IPS DF 19.7 (cell line): ENCODE measurements around the gene RASSF4.

ENCODE experiments used
- DNase-seq: peaks from one replicate; pipeline ENCODE4 v3.0.0-alpha.2; 2013; ENCODE audit warnings: low read depth, low spot score

The RASSF4 gene

GRCh38 chr10:44988957-44989585 is 29.5 kb downstream of the RASSF4 start:
- DNase-seq: no peak

DNA sequence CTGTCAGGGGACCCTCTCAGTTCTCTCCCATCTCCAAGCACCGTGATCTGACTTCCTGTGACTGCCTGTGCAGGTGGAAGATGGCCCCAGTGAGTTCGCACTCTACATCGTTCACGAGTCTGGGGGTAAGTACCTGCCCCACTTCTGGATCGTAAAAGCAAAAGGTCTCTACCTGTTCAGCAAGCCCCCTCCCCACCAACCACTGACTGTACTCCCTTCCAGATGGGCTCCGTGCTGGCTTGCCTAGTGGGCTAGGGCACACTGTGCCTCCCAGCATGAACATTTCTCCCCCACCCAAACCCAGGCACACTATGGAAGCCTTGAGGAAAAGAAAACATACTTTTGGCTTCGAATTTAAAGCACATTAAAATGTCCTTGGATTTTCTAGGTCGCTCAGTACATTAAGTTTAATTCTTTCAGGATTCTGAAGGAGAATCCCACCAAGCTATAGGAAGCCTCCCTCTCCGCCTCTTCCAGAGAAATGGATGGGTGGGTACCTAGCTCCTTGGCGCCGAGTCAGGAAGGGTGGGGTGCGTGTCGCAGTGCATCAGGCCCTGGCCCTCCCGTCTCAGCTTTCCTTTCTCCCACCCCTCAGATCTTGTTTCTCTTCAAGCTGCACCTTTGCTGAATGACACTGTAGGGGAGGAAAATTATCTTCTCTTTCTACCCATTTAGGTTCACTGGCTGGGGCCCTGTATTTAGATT is 30.1 kb downstream of the RASSF4 start:
- no peak for DNase-seq

GRCh38 chr10:44990302-44990655 is 30.7 kb downstream of the RASSF4 start:
- no peak for DNase-seq

GRCh38 chr10:44990965-44991364 is 31.4 kb downstream of the RASSF4 start:
- DNase-seq: no peak

DNA sequence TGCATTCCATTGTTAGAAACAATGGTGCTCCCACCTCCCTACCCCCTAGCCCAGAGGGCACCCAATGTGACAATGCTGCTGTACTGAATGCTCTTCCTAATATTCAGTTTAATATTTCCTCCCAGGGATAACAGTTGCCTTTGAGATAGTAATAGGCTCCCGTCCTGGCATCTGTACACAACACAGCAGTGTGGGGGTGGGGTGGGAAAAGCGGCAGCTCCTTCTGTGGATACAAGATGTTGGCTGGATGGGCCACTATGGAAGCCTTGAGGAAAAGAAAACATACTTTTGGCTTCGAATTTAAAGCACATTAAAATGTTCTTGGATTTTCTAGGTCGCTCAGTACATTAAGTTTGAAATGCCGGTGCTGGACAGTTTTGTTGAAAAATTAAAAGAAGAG is 32.0 kb downstream of the RASSF4 start:
- DNase-seq: no peak

- DNase-seq: no peak
These were observed 32.6 kb downstream of the RASSF4 start for GRCh38 chr10:44992070-44992731.

DNA sequence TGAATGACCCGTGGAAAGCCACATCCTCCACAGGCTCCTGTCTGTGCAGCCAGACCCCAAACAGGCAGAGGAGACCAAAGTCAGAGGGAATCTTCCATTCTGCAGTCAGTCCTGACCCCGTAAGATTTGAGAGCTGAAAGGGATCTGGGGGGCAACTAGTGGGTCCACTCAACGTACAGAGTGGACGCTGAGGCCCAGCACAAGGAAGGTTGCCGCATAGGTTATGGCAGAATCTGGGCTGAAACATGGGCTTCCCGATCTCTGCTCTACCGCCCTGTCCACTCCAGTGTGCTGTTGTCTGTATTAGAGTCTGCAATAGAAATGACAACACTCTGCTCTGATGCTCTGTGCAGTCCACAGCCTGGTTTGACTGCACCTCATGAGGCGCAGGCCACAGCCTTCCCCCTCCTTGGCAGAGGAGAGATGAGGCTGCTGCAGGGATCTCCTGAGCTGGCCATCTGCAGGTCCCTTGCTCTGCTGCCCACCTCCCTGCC is 33.2 kb downstream of the RASSF4 start:
- DNase-seq: no peak

GRCh38 chr10:44993226-44993921 is 33.8 kb downstream of the RASSF4 start:
- DNase-seq: no peak

DNA sequence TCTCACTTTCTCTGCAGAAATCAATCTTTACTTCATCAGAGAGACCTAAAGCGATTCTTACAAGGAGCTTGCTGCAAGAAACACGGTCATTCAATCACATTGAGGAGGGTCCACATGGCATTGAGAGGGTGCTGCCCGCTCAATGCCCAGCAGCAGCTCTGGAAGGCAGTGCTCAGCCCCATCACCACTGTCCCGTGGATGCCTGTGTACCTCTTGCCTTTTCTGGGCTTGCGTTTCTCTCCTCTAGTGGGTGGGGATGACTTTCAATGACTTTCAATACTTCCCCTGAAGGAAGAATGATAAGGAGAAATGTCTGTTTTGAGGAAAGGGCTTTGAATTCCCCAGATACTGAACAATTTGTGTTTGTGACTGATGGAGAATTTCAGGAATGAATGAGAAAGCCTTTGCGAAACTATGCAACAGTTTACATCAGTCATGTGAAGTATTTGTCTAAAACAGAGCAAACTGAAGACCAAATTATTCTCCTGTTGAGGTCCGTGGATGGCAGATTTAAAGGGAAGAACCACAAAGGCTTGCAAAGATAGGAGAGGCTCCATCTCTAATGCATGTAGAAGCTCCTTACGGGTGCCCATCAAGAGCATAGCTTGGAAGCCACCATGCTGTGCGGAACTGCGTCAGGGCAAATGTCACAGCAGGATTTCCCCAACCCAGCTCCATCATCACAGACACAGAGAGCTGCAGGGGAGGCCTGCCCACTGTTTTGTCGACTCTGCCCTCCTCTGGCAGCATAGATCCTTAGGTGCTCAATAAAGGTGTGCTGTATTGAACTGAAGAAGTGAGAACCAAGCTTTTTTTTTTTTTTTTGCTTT is 34.5 kb downstream of the RASSF4 start:
- DNase-seq: no peak

DNA sequence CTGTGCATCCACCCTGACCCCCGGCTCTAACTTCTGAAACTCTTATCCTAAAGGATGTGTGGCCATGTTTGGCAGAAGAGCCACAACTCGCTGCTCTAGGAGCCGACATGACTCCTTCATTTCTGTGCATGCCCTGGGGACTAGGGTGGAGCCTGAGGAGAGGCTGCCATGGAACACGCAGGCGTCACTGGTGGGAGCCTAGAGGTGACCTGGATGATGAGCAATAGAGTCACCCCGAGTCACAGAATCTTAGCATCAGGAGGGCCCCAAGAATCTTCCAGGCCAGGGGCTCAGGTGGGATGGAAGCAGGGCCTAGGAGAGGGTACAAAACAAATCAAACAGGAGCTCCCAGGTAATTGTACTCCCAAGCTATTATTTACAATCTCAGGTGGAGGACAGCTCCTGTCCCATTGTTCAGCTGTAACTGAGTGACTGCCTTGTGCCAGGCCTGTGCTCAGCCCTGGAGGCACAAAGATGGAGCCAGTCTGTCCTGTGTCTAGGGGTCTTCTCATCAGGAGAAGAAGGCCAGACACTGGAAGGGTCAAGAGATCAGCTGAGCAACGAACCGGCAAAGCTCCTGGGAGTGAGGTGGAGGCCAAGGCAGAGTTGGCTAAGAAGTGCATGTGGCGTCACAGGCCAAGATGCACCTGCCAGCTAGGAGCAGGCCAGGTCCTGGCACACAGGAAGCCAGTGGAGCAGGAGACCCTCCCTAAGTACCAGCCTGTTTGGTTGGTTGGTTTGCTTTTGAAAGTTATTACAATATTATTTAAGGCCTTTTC is 35.3 kb downstream of the RASSF4 start:
- DNase-seq: no peak

GRCh38 chr10:44995581-44995913 is 35.9 kb downstream of the RASSF4 start:
- no peak for DNase-seq

DNA sequence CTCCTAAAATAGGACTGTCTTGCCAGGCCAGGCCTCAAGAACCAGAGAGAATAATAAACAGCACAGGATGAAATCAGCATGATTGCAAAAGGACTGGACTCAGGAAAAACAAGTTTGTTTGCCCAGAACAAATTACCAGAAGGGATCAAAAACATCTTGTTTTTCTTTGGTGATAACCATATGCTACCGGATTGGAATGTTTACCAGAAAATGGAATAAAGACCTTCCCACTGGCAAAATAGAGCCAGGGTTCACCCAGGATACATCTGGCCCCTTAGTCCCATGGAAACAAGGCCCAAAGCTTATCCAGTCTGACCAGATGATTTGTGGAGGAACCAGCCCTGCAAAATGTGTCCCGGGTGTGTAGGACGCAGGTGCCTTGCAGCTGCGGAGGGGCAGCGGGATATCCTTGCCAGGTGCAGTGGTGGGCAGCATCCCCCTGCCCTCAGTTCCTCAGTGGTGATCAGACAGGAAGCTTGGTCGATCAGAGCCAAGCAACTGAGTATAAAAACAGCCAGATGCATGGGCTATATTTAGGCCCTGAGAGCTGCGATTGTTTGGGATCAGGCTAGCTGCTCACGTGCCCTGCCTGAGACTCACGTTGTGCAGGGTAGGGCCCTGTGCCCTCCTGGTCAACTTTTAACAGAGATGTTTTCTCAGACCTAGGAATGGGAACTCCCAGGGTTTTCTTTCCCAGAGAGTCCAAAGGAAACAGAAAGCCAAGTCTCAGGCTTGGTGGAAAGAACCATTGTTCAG is 36.5 kb downstream of the RASSF4 start:
- no peak for DNase-seq

GRCh38 chr10:44997105-44997748 is 37.6 kb downstream of the RASSF4 start:
- DNase-seq: no peak

GRCh38 chr10:44998146-44998631 is 38.6 kb downstream of the RASSF4 start:
- DNase-seq: no peak

DNA sequence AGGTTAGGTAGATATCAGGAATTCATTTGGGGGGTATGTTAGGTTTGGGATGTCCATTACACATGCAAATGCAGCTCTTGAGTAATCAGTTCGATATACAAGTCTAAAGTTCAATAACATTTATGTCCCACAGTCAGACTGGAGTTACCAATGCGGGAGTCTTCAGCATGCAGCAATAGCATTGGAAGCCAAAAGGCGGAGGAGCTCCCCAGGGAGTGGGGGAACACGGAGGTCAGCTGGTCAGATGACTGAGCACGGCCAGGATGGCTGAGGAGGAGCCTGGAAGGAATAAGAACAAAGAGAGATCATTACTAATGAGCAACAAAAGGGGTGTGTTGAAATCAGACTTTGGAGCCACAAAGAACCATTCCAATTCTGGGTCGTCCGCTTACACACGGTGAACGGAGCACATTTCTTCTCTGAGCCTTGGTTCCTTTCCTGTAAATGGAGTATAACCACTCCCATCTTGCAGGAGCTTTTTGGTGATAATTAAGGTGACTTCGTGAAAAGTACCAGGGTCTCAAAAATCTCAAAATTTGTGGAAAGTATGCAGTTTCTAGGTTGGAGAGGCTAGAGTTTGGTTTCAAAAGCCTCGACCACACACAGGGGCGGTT is 40.6 kb downstream of the RASSF4 start:
- DNase-seq: no peak

DNA sequence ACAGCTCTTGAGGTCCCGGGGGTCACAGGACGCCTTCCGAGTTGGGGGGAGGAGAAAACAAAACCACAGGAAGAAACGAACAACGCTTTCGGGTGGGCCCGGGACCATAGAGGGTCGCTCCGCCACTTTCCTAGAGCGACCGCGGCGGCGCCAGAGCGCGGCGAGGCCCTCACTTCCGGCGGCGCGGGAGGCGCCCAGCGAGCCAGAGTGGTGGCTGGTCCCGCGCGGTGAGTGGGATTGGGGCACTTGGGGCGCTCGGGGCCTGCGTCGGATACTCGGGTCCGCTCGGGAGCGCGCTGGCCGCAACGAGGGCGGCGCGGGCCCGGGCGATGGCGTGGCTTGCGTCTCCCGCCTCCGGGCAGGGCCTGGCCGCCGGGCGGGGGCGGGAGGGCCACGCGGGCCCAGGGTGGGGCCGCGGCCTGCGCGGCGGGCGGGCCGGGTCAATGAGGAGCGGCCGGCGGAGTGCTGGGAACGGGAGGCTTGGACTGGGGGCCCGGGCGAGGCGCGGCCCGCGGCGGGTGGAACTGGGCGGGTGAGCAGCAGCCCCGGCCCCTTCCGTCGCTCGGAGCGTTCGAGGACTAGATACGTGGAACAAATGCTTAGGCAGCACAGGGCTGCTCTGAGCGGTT is 41.3 kb downstream of the RASSF4 start, which contains the start of gene ZNF22:
ZNF22 (plus strand) TSS at position 172 of the 629 bp plus-strand sequence. CDS start 2,446 bp downstream, outside the sequence.
- DNase-seq: no peak

DNA sequence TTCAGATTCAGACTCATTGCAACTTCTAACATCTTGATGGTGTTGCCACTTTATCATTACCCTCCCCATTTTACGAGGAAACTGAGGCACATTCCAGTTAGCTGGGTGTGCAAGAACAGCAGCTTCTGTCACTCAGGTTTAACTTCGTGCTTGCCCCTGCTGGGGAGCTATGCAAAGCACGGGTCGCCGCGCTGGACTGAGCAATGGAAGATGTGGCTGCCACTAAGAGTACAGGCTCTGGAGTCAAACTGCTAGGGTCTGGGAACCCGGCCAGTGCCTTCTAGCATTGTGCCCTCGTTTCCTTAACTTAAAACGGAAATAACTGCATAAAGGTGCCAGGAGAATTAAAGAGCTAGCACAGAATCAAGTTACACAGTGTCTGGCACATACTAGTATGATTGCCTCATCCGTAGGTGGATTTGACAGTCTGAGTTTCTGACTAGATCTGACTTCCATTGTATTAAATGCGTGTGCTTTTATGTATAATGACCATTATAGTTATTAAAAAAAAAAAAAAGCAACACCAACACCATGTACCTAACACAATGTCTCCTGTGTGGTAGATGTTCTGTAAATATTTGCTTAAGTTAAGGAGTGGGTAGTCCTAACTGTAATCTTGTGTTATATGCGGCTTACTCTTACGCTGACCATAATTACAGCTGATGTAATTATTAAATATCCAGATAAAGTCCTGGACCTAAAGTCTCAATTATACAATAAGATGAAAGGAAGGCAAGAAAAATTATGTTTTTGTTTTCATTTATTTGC is 42.0 kb downstream of the RASSF4 start:
- DNase-seq: no peak
